Prostate gland (tissue), 2 donors: Measurements from ENCODE around the gene PAQR9. TPM values are rescaled to one million over a fixed set of nuclear protein-coding genes. Genes with fewer than 3 reads are reported as not detected.

Experiments
- DNase-seq: peaks from one replicate; pipeline ENCODE4 v3.0.0-alpha.2; 2019; ENCODE audit warnings: low spot score
- H3K27ac ChIP-seq, 2 donors: fragments of 200-600 bp; sonication (generic); 2 replicates each; pipeline ENCODE4 v1.5.1; 2017 to 2019
- H3K27me3 ChIP-seq: fragments of 200-600 bp; sonication (generic); replicated peaks from 2 replicates; pipeline ENCODE4 v1.5.1; 2019; ENCODE audit not compliant: insufficient read depth
- H3K36me3 ChIP-seq, 2 donors: fragments of 200-600 bp; sonication (generic); 1 replicate in 1 of 2; 2 replicates in 1 of 2; pipeline versions ENCODE4 v1.5.1 to v1.8.1; 2017 to 2019
- H3K4me1 ChIP-seq: fragments of 200-600 bp; sonication (generic); replicated peaks from 2 replicates; pipeline ENCODE4 v1.5.1; 2019
- H3K4me3 ChIP-seq, 2 donors: fragments of 200-600 bp; sonication (generic); 2 replicates each; pipeline ENCODE4 v1.5.1; 2017 to 2019
- H3K9me3 ChIP-seq: fragments of 200-600 bp; sonication (generic); 2 replicates; pipeline ENCODE4 v1.5.1; 2017
- CTCF ChIP-seq, 4 experiments: fragments of 200-600 bp in 2 of 4; fragments of 450-650 bp in 2 of 4; sonication (generic) in 2 of 4; IDR thresholded peaks; 1 replicate in 3 of 4; 2 replicates in 1 of 4; pipeline ENCODE4 v1.5.1; 2016 to 2019; ENCODE audit warnings: antibody characterized with exemption in 4 of 4, mild to moderate bottlenecking in 2 of 4, moderate library complexity in 2 of 4
- POLR2A ChIP-seq: fragments of 450-650 bp; IDR thresholded peaks from one replicate; pipeline ENCODE4 v1.6.1; 2016; ENCODE audit warnings: antibody characterized with exemption, mild to moderate bottlenecking
- POLR2AphosphoS5 ChIP-seq: sonication (generic); formaldehyde crosslinking; IDR thresholded peaks from one replicate; pipeline ENCODE4 v1.6.1; 2017; ENCODE audit warnings: antibody characterized with exemption
- WGBS: methylation state at CpG from one replicate; pipeline ENCODE4 v1.1.5; 2018; 5-methylcytosine and 5-hydroxymethylcytosine counted together
- intact Hi-C: fragments of 100-400 bp; cut with DNase I; formaldehyde crosslinking; loops from one replicate; pipeline ENCODE4 v1.14.2; 2022
- total RNA-seq, 2 donors: library from RNA; depleted of rRNA; stranded (reverse); fragments of >200 nt; gene quantifications; one replicate each; pipeline ENCODE4 v1.1.0, GENCODE V29; 2016

Gene PAQR9
- total RNA-seq, 2 donors from 2014 or later, result 6.2 TPM; not detected in 1

GRCh38 chr3:142953443-142953842, 10.0 kb downstream of the PAQR9 start:
- TF ChIP-seq CTCF (IDR thresholded peaks at IDR 0.05), result no peak
- no peak for TF ChIP-seq POLR2A
- no peak for TF ChIP-seq POLR2AphosphoS5
- intact Hi-C loops, result no loop called here
- no peak for DNase-seq
- no peaks in the 10 kb centered on the region for H3K9me3 ChIP-seq
- no peak overlapping the region for H3K4me3 ChIP-seq
- H3K27ac ChIP-seq, result no peak overlapping the region
- no peaks in the 10 kb centered on the region for H3K4me1 ChIP-seq
- no peaks in the 10 kb centered on the region for H3K36me3 ChIP-seq
- H3K27me3 ChIP-seq, result no peaks in the 10 kb centered on the region
- WGBS, result 89% methylated on average over 3 of the region's 3 CpGs

GRCh38 chr3:142952272-142953193, 10.9 kb downstream of the PAQR9 start:
- Histone ChIP-seq H3K27ac (no peak overlapping the region), H3K9me3 (no peaks in the 10 kb centered on the region), H3K4me1 (no peaks in the 10 kb centered on the region), H3K4me3 (no peak overlapping the region), H3K27me3 (peaks cover under 1% of the 10 kb centered on the region), H3K36me3 (no peaks in the 10 kb centered on the region)
- no peak for DNase-seq
- WGBS, result 77% methylated on average over 8 of the region's 8 CpGs
- TF ChIP-seq CTCF (IDR thresholded peaks at IDR 0.05) (no peak), POLR2AphosphoS5 (no peak), POLR2A (no peak)
- intact Hi-C loops, result no loop called here

GRCh38 chr3:142951794-142952193, 11.7 kb downstream of the PAQR9 start:
- H3K36me3 ChIP-seq, result no peaks in the 10 kb centered on the region
- no peaks in the 10 kb centered on the region for H3K9me3 ChIP-seq
- TF ChIP-seq POLR2AphosphoS5, result no peak
- TF ChIP-seq POLR2A, result no peak
- no peak for TF ChIP-seq CTCF (IDR thresholded peaks at IDR 0.05)
- WGBS, result 76% methylated on average over 2 of the region's 2 CpGs
- no peak overlapping the region for H3K27ac ChIP-seq
- no peak overlapping the region for H3K4me3 ChIP-seq
- peaks cover 5% of the 10 kb centered on the region for H3K27me3 ChIP-seq
- intact Hi-C loops, result no loop called here
- no peak for DNase-seq
- no peaks in the 10 kb centered on the region for H3K4me1 ChIP-seq

DNA sequence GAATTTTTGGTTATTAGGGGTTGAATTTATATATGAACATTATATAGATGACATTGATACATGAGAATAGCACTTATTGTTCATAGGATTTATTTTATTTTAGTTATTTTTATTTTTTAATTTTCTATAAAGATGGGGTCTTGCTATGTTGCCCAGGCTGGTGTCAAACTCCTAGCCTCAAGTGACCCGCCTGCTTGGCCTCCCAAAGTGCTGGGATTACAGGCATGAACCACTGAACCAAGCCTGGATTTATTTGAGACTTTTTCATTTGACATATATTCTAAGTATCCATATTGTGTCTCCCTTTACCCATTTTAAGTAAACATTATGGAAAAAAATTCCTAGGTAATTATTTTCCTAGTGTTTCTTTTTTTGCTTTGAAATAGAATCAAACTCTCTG, 12.5 kb downstream of the PAQR9 start:
- WGBS, result 96% methylated on average over 1 of the region's 1 CpG

More for the DNA sequence above, 12.5 kb downstream of the PAQR9 start:
- Histone ChIP-seq H3K27me3 (peaks cover 5% of the 10 kb centered on the region), H3K9me3 (no peaks in the 10 kb centered on the region), H3K36me3 (no peaks in the 10 kb centered on the region), H3K27ac (no peak overlapping the region), H3K4me3 (no peak overlapping the region), H3K4me1 (no peaks in the 10 kb centered on the region)
- intact Hi-C loops, result no loop called here
- DNase-seq, result no peak
- TF ChIP-seq POLR2A (no peak), POLR2AphosphoS5 (no peak), CTCF (IDR thresholded peaks at IDR 0.05) (no peak)
